OCI-M1 (cell line): Measurements from ENCODE around the gene GSK3B.

ENCODE experiments used
- DNase-seq: peaks from one replicate; lab custom pipeline; 2025; lab: John Stamatoyannopoulos, UW

Gene GSK3B

DNA sequence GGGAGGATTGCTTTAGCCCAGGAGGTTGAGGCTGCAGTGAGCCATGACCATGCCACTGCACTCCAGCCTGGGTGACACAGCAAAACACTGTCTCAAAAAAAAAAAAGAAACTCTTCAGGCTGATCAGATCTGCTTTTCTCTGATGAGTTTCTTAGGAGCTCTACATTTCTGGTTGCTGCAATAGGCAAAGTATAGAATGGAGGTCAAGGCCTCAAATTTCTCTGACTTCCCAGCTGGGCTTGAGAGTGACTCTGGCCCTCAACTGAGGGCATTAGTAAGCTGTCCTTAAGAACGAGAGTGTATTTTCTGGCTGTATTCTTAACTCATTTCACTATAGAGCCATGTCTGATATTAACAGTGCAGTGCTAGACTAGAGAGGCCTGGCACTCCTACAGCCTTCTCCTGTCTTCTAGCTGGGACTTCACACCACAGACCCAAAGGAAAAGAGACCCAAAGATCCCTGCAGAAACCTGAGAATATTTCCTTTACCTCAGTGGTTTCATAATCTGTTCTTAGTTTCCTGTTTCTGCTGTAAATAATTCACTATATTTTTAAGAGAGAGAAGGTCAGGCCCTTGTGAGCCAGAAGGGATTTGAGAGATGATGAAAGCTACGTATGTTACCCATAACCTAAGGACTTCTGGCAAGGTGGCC, 314.4 kb downstream of the GSK3B start:
- DNase-seq, result peak; percentile 49

DNA sequence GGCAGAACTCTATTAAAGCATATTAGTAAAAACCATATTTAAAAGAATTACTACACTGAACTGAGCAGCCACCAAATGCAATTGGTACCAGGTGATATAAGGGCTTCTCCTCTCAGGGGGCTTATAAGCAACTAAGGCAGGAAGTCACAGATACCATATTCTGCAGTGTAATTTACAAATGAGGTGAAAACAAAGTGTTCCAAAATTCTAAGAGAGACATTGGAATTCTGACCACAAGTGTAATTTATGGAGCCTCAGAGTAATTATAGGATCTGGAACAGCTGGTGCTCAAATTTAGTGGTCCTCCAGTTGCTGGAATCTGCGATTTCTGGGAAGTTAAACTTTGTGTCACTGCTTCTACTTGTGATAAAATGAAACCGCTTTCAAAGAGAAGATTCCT, 315.4 kb downstream of the GSK3B start:
- no peak for DNase-seq

DNA sequence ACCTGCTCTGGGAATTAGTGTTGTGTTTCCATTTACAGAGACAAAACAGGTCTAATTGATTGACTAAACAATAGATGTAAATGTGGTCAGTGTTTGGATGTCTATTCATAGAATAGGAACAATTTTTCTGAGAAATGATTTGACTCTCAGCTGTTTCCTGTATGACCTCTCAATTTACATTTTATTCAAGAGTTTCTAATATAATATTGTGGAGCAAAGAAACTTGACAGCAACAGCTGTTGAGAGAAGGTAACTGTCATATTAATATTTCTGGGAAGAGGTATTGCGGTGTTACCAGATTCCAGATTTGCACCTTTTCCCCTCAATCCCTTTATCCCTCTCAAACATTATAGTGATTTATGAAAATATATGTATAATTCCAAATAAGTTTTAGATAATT, 316.1 kb downstream of the GSK3B start:
- no peak for DNase-seq

DNA sequence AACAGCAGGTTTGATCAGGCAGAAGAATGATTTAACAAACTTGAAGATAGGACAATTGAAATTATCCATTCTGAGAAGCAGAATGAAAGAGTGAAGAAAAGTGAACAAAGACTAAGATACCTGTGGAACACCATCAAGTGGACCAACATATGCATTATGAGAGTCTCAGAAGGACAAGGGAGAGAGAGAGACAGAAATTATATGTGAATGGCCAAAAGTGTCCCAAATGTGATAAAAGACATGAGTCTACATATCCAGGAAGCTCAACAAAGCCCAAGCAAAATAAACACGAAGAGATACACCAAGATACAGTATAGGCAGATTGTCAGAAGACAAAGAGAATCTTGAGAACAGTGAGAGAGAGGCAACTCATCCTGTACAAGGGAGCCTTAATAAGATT, 317.9 kb downstream of the GSK3B start:
- no peak for DNase-seq

DNA sequence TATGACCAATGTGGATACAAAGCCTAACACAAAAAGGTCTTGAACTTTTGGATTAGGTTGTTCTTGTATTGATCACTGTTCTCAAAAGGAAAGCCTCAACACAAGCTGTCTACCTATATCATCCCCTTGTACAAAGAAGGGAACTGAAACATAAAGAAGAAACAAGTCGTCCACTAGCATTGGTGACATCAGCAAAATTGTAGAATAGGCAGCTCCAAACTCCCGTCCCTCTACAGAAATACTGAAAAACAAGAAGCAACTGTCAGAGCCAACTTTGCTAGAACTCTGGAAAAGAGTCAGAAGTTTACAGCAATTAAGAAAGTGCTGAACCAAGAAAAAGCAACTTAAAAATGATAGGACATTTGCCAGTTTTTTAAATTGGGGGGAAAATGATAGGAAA, 319.8 kb downstream of the GSK3B start:
- DNase-seq, result no peak
